Activated CD8-positive, alpha-beta T cell treated with anti-CD3 and anti-CD28 coated beads for 36 hours (primary cell): ENCODE measurements around the gene GSAP. TPM values are rescaled to one million over a fixed set of nuclear protein-coding genes. Genes with fewer than 3 reads are reported as not detected.

Source experiments
- ATAC-seq: fragments of 200-7000 bp; cut with Tn5 transposase; one replicate; pipeline ENCODE4 v1.10.0; 2021; ENCODE audit warnings: mild to moderate bottlenecking, moderate library complexity
- CTCF ChIA-PET: fragments of 350-600 bp; sonication (Branson Sonifier 250); formaldehyde crosslinking; loops from one replicate; lab custom pipeline; 2021; ENCODE audit warnings: antibody characterized with exemption; lab: Charles Lee
- POLR2A ChIA-PET: fragments of 350-600 bp; sonication (Branson Sonifier 250); formaldehyde crosslinking; loops from one replicate; lab custom pipeline; 2021; ENCODE audit warnings: antibody characterized with exemption; lab: Charles Lee
- DNase-seq: peaks from one replicate; pipeline ENCODE4 v3.0.0-alpha.2; 2020
- H3K27ac Mint-ChIP-seq: one replicate; pipeline ENCODE4 v1.8.0; 2021; ENCODE audit warnings: mild to moderate bottlenecking, mixed read lengths
- H3K27me3 Mint-ChIP-seq: one replicate; pipeline ENCODE4 v1.8.0; 2021; ENCODE audit warnings: mixed read lengths
- H3K36me3 Mint-ChIP-seq: one replicate; pipeline ENCODE4 v1.8.0; 2021; ENCODE audit warnings: low read depth, mixed read lengths
- H3K4me1 Mint-ChIP-seq: one replicate; pipeline ENCODE4 v1.8.0; 2021; ENCODE audit warnings: low read depth, mixed read lengths
- H3K4me3 Mint-ChIP-seq: one replicate; pipeline ENCODE4 v1.8.0; 2021; ENCODE audit warnings: mild to moderate bottlenecking, moderate library complexity, mixed read lengths
- H3K9me3 Mint-ChIP-seq: one replicate; pipeline ENCODE4 v1.8.0; 2021; ENCODE audit warnings: mixed read lengths
- intact Hi-C: fragments of 100-400 bp; cut with micrococcal nuclease; formaldehyde crosslinking; loops from one replicate; pipeline ENCODE4 v1.10.0; 2022
- total RNA-seq, 2 experiments: library from RNA; stranded (reverse); gene quantifications; one replicate each; pipeline ENCODE4 v1.2.3, GENCODE V29; 2021
- TF ChIP-seq, protein P1 (sequence below): fragments of 200-600 bp; IDR thresholded peaks from one replicate; pipeline ENCODE4 v1.8.0; 2022; ENCODE audit warnings: antibody characterized with exemption, mild to moderate bottlenecking

Gene GSAP
- total RNA-seq, 2 experiments from 2014 or later, result 1.9 to 3.0 TPM

DNA sequence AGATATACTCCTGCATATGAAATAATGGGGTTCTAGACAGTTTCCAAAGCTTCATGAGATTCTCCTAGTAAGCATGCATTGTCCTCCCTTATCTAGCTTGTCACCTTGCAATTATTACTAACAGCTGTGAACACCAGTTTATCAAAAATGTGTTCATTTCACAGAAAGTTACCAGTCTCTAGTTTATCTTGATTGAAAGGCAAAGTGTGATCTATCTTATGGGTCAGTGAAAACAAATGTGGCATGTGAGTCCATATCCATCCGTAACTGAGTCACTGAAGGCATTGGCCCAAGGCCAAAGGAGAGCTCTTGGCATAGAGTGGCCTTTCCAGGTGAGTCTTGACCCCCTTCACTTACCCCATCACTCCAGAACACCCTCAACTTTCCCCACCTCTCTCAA, 53.2 kb downstream of the GSAP start:
- Mint-ChIP-seq H3K4me3 (no peak overlapping the region), H3K27ac (no peak overlapping the region), H3K27me3 (no peaks in the 10 kb centered on the region), H3K9me3 (no peaks in the 10 kb centered on the region), H3K36me3 (peaks cover 3% of the 10 kb centered on the region), H3K4me1 (no peaks in the 10 kb centered on the region)
- intact Hi-C loops, result no loop called here
- POLR2A ChIA-PET, result interaction anchor here (0.5 to 1.0 kb wide), 2 partner anchors 11 to 157 kb away, joined by 3 to 4 read pairs; no protein-coding TSS in a partner anchor
- DNase-seq (no peak), ATAC-seq (no peak)
- CTCF ChIA-PET, result no interaction called here
- TF ChIP-seq, protein P1, sequence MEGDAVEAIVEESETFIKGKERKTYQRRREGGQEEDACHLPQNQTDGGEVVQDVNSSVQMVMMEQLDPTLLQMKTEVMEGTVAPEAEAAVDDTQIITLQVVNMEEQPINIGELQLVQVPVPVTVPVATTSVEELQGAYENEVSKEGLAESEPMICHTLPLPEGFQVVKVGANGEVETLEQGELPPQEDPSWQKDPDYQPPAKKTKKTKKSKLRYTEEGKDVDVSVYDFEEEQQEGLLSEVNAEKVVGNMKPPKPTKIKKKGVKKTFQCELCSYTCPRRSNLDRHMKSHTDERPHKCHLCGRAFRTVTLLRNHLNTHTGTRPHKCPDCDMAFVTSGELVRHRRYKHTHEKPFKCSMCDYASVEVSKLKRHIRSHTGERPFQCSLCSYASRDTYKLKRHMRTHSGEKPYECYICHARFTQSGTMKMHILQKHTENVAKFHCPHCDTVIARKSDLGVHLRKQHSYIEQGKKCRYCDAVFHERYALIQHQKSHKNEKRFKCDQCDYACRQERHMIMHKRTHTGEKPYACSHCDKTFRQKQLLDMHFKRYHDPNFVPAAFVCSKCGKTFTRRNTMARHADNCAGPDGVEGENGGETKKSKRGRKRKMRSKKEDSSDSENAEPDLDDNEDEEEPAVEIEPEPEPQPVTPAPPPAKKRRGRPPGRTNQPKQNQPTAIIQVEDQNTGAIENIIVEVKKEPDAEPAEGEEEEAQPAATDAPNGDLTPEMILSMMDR, result no peak

DNA sequence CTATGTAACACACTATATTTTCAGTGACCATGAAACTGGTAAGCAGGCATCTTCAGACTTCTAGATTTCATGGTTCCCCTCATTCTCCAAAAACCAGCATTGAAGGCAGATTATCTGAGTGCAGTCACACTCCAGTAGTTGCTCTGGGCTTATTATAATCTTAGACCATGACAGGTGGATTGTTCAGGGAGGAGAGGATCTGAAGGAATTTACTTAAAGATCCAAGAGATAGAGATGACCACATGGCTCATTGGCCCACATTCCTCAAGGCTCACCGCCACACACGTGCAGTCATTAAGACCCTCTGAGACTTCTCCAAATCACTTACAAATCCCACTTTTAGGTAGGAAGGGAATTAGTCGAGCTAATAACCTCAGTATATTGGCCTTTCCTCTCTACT, 55.2 kb downstream of the GSAP start:
- POLR2A ChIA-PET, result no interaction called here
- intact Hi-C loops, result no loop called here
- no peaks in the 10 kb centered on the region for H3K27me3 Mint-ChIP-seq
- H3K27ac Mint-ChIP-seq, result no peak overlapping the region
- H3K4me1 Mint-ChIP-seq, result peaks cover 4% of the 10 kb centered on the region
- CTCF ChIA-PET, result interaction anchor here (1.0 kb wide), 1 partner anchor 314 kb away, joined by 3 read pairs; no protein-coding TSS in a partner anchor
- DNase-seq (no peak), ATAC-seq (no peak)
- TF ChIP-seq, protein P1, result no peak
- H3K36me3 Mint-ChIP-seq, result no peaks in the 10 kb centered on the region
- no peaks in the 10 kb centered on the region for H3K9me3 Mint-ChIP-seq
- H3K4me3 Mint-ChIP-seq, result no peak overlapping the region

DNA sequence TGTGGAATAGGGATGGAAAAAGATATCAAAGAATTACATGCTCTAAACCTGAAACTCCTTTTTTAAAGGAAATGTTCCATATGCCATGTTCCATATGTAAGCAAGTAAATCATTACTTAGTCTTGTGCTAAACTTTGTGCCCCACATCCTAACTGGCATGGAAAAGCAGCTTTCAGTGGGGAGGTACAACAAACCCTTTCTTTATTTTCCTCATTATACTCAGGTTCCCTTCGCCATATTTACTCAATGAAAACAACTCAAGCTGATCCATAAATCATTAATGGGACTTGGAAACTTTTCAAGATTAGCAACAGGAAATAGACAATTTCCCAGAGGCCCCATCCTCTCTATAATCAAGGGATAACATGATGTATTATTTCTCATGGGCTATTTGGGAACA, 56.0 kb downstream of the GSAP start:
- TF ChIP-seq, protein P1, result no peak
- CTCF ChIA-PET, result interaction anchor here (1.0 kb wide), 1 partner anchor 314 kb away, joined by 3 read pairs; no protein-coding TSS in a partner anchor
- no peaks in the 10 kb centered on the region for H3K9me3 Mint-ChIP-seq
- peaks cover 8% of the 10 kb centered on the region for H3K4me1 Mint-ChIP-seq
- intact Hi-C loops, result no loop called here
- no peak for ATAC-seq
- no peaks in the 10 kb centered on the region for H3K36me3 Mint-ChIP-seq
- POLR2A ChIA-PET, result no interaction called here
- H3K27ac Mint-ChIP-seq, result no peak overlapping the region
- no peak overlapping the region for H3K4me3 Mint-ChIP-seq
- no peaks in the 10 kb centered on the region for H3K27me3 Mint-ChIP-seq
- no peak for DNase-seq

DNA sequence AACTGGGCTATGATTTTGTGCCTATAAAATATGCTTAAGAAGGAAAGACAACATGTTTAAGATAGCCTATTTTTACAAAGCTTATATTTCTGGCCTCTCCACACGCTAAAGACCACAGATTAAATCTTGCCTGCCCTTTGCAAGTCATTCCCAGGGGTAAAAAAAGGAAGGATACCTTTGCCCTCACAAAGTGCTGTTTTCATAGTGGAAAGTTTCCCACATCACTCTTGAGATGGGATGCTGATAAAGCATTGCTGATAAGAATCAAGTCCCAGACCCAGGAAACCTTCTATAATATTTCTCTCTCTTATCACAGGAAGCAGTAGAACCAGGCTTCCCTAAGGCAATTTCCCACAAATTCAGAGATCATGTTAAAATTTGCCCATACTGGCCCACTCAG, 56.5 kb downstream of the GSAP start:
- H3K4me3 Mint-ChIP-seq, result no peak overlapping the region
- POLR2A ChIA-PET, result no interaction called here
- no peaks in the 10 kb centered on the region for H3K36me3 Mint-ChIP-seq
- no peak for ATAC-seq
- H3K4me1 Mint-ChIP-seq, result peaks cover 13% of the 10 kb centered on the region
- TF ChIP-seq, protein P1, result no peak
- no peak for DNase-seq
- intact Hi-C loops, result loop anchor here (10.0 kb wide), 1 partner anchor 105 kb away; no protein-coding TSS in a partner anchor
- CTCF ChIA-PET, result no interaction called here
- H3K27ac Mint-ChIP-seq, result no peak overlapping the region
- H3K9me3 Mint-ChIP-seq, result no peaks in the 10 kb centered on the region
- no peaks in the 10 kb centered on the region for H3K27me3 Mint-ChIP-seq

DNA sequence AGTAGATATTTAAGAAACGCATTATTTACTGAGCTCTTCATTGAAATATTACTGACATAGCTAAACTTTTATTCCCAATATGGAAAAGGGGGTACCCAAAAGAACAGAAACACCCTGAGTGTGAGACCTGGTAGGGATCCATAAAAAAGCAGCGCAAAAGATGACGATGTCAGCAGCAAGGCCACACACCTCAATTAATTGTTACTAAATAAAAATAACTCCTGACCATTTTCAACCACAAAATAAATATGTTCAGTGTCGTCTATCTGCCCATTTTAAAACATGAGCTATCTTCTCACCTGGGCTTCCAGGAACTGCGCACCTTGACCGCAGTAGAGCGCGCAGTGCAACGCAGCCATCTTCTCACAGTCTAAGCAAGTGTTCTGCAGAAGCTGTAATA, 61.2 kb downstream of the GSAP start:
- Mint-ChIP-seq H3K36me3 (no peaks in the 10 kb centered on the region), H3K4me1 (peaks cover 45% of the 10 kb centered on the region), H3K27me3 (no peaks in the 10 kb centered on the region), H3K9me3 (no peaks in the 10 kb centered on the region), H3K27ac (no peak overlapping the region), H3K4me3 (no peak overlapping the region)
- ChIA-PET CTCF (interaction anchor here (1.5 kb wide), 1 partner anchor 23 kb away, joined by 5 read pairs; no protein-coding TSS in a partner anchor), POLR2A (no interaction called here)
- DNase-seq, result no peak
- intact Hi-C loops, result loop anchor here (10.0 kb wide), 1 partner anchor 110 kb away; no protein-coding TSS in a partner anchor
- no peak for ATAC-seq
- TF ChIP-seq, protein P1, result no peak
